Measurements from ENCODE around the gene IL1R1.

IL1R1 gene

GRCh38 chr2:102158011-102158755 lies 15.6 kb downstream of the IL1R1 start:
- no peaks in the 10 kb centered on the region for H3K27me3 Mint-ChIP-seq (ENCODE audit: low read depth, poor library complexity)
- no peak for DNase-seq

GRCh38 chr2:102159295-102159694 lies 16.7 kb downstream of the IL1R1 start:
- no peak for TF ChIP-seq CTCF (IDR thresholded peaks at IDR 0.05)
- no peak for DNase-seq
- H3K27me3 Mint-ChIP-seq (ENCODE audit: low read depth, poor library complexity), result no peaks in the 10 kb centered on the region
- peaks cover 8% of the 10 kb centered on the region for H3K4me1 Mint-ChIP-seq
- peaks cover 16% of the 10 kb centered on the region for H3K36me3 Mint-ChIP-seq (ENCODE audit: low read depth)
- H3K27ac Mint-ChIP-seq, result no peak overlapping the region
- no peak overlapping the region for H3K4me3 Mint-ChIP-seq
- no peaks in the 10 kb centered on the region for H3K9me3 Mint-ChIP-seq

More at GRCh38 chr2:102158011-102158755, 15.6 kb downstream of the IL1R1 start:
- Mint-ChIP-seq H3K27ac (no peak overlapping the region), H3K36me3 (ENCODE audit: low read depth) (peaks cover 16% of the 10 kb centered on the region), H3K9me3 (no peaks in the 10 kb centered on the region), H3K4me1 (peaks cover 8% of the 10 kb centered on the region), H3K4me3 (no peak overlapping the region)
- TF ChIP-seq CTCF (IDR thresholded peaks at IDR 0.05), result no peak

- DNase-seq, result no peak
- Mint-ChIP-seq H3K27me3 (ENCODE audit: low read depth, poor library complexity) (no peaks in the 10 kb centered on the region), H3K4me1 (no peaks in the 10 kb centered on the region), H3K36me3 (ENCODE audit: low read depth) (no peaks in the 10 kb centered on the region), H3K27ac (no peak overlapping the region), H3K4me3 (no peak overlapping the region), H3K9me3 (no peaks in the 10 kb centered on the region)
- no peak for TF ChIP-seq CTCF (IDR thresholded peaks at IDR 0.05)
Measured at GRCh38 chr2:102166189-102166845, 23.8 kb downstream of the IL1R1 start.

- no peak for DNase-seq
- no peaks in the 10 kb centered on the region for H3K36me3 Mint-ChIP-seq (ENCODE audit: low read depth)
- H3K27ac Mint-ChIP-seq, result no peak overlapping the region
- H3K4me1 Mint-ChIP-seq, result no peaks in the 10 kb centered on the region
- TF ChIP-seq CTCF (IDR thresholded peaks at IDR 0.05), result no peak
- H3K4me3 Mint-ChIP-seq, result no peak overlapping the region
- no peaks in the 10 kb centered on the region for H3K27me3 Mint-ChIP-seq (ENCODE audit: low read depth, poor library complexity)
- no peaks in the 10 kb centered on the region for H3K9me3 Mint-ChIP-seq
Measured at GRCh38 chr2:102168026-102168771, 25.7 kb downstream of the IL1R1 start.

- Mint-ChIP-seq H3K4me3 (no peak overlapping the region), H3K36me3 (ENCODE audit: low read depth) (no peaks in the 10 kb centered on the region), H3K27ac (no peak overlapping the region), H3K4me1 (no peaks in the 10 kb centered on the region), H3K27me3 (ENCODE audit: low read depth, poor library complexity) (no peaks in the 10 kb centered on the region), H3K9me3 (no peaks in the 10 kb centered on the region)
- TF ChIP-seq CTCF (IDR thresholded peaks at IDR 0.05), result no peak
- no peak for DNase-seq
Measured at GRCh38 chr2:102171946-102172345, 29.4 kb downstream of the IL1R1 start.

Measured in nephron progenitor cell (in vitro differentiated cells).